Trophoblast cell (in vitro differentiated cells and primary cell): Measurements from ENCODE around the gene LILRB2.
"Not testable (repeated sequence)": the region's sequence is repeated elsewhere in the genome, so short reads cannot be mapped to it uniquely, and the experiment has no call there.

Experiments
- DNase-seq, 2 donors: peaks; one replicate each; pipeline ENCODE4 v3.0.0-alpha.2; 2016
- H2AFZ ChIP-seq: 2 replicates; pipeline ENCODE4 v1.6.1; 2013; ENCODE audit warnings: low read length, moderate library complexity, mild to moderate bottlenecking; ENCODE audit not compliant: insufficient read depth, poor library complexity
- H2AK5ac ChIP-seq: 2 replicates; pipeline ENCODE4 v1.6.1; 2013; ENCODE audit warnings: mild to moderate bottlenecking, low read length
- H2BK120ac ChIP-seq: 2 replicates; pipeline ENCODE4 v1.6.1; 2013; ENCODE audit warnings: low read length, mild to moderate bottlenecking, moderate library complexity; ENCODE audit not compliant: insufficient read depth, poor library complexity
- H2BK12ac ChIP-seq: 2 replicates; pipeline ENCODE4 v1.6.1; 2013; ENCODE audit warnings: mild to moderate bottlenecking, low read length, moderate library complexity
- H2BK5ac ChIP-seq: 2 replicates; pipeline ENCODE4 v1.6.1; 2013; ENCODE audit warnings: low read length, low read depth, moderate library complexity, mild to moderate bottlenecking; ENCODE audit not compliant: poor library complexity
- H3K14ac ChIP-seq: 2 replicates; pipeline ENCODE4 v1.6.1; 2013; ENCODE audit warnings: mild to moderate bottlenecking, low read length
- H3K18ac ChIP-seq: 2 replicates; pipeline ENCODE4 v1.6.1; 2013; ENCODE audit warnings: mild to moderate bottlenecking, low read length
- H3K23ac ChIP-seq: 2 replicates; pipeline ENCODE4 v1.6.1; 2013; ENCODE audit warnings: low read length
- H3K27ac ChIP-seq: 2 replicates; pipeline ENCODE4 v1.5.1; 2013; ENCODE audit warnings: low read depth, mild to moderate bottlenecking, inconsistent platforms, low read length, moderate library complexity
- H3K27me3 ChIP-seq: 2 replicates; pipeline ENCODE4 v1.6.1; 2013; ENCODE audit warnings: inconsistent platforms, mild to moderate bottlenecking, low read length, moderate library complexity; ENCODE audit not compliant: insufficient read depth
- H3K36me3 ChIP-seq, 2 experiments: 1 replicate in 1 of 2; 2 replicates in 1 of 2; pipeline ENCODE4 v1.6.1; 2013; ENCODE audit warnings: low read length in 2 of 2, mild to moderate bottlenecking in 2 of 2, moderate library complexity in 1 of 2; ENCODE audit not compliant: insufficient read depth in 2 of 2, control insufficient read depth in 1 of 2
- H3K4ac ChIP-seq: 2 replicates; pipeline ENCODE4 v1.6.1; 2013; ENCODE audit warnings: low read depth, mild to moderate bottlenecking, low read length, moderate library complexity
- H3K4me1 ChIP-seq, 2 experiments: 1 replicate in 1 of 2; 2 replicates in 1 of 2; pipeline ENCODE4 v1.6.1; 2013; ENCODE audit warnings: low read length in 2 of 2, mild to moderate bottlenecking in 2 of 2, moderate library complexity in 1 of 2; ENCODE audit not compliant: insufficient read depth in 2 of 2, control insufficient read depth in 1 of 2
- H3K4me2 ChIP-seq: 2 replicates; pipeline ENCODE4 v1.6.1; 2013; ENCODE audit warnings: inconsistent platforms, mild to moderate bottlenecking, low read length, moderate library complexity
- H3K4me3 ChIP-seq: 2 replicates; pipeline ENCODE4 v1.5.1; 2013; ENCODE audit warnings: mild to moderate bottlenecking, low read depth, low read length, inconsistent platforms
- H3K79me1 ChIP-seq: one replicate; pipeline ENCODE4 v1.6.1; 2013; ENCODE audit warnings: low read length
- H3K79me2 ChIP-seq: 2 replicates; pipeline ENCODE4 v1.6.1; 2013; ENCODE audit warnings: low read length, mild to moderate bottlenecking; ENCODE audit not compliant: control insufficient read depth, insufficient read depth, poor library complexity
- H3K9ac ChIP-seq: 2 replicates; pipeline ENCODE4 v1.6.1; 2013; ENCODE audit warnings: mild to moderate bottlenecking, low read length
- H3K9me3 ChIP-seq: 2 replicates; pipeline ENCODE4 v1.6.1; 2013; ENCODE audit warnings: low read depth, mild to moderate bottlenecking, control low read depth, inconsistent platforms, low read length; ENCODE audit not compliant: insufficient read depth
- H4K12ac ChIP-seq: 2 replicates; pipeline ENCODE4 v1.6.1; 2013; ENCODE audit warnings: low read depth, mild to moderate bottlenecking, low read length, moderate library complexity
- H4K8ac ChIP-seq: 2 replicates; pipeline ENCODE4 v1.6.1; 2013; ENCODE audit warnings: low read depth, mild to moderate bottlenecking, low read length, moderate library complexity
- H4K91ac ChIP-seq: one replicate; pipeline ENCODE4 v1.6.1; 2013; ENCODE audit warnings: low read depth, mild to moderate bottlenecking, low read length, moderate library complexity
- WGBS: extraction: QIAGEN DNeasy Blood & Tissue Kit; methylation state at CpG from one replicate; pipeline ENCODE4 v1.1.7; 2013; ENCODE audit warnings: missing lambda C conversion rate; ENCODE audit not compliant: insufficient read length, insufficient coverage; ENCODE audit errors: extremely low coverage; 5-methylcytosine and 5-hydroxymethylcytosine counted together

The LILRB2 gene

DNA sequence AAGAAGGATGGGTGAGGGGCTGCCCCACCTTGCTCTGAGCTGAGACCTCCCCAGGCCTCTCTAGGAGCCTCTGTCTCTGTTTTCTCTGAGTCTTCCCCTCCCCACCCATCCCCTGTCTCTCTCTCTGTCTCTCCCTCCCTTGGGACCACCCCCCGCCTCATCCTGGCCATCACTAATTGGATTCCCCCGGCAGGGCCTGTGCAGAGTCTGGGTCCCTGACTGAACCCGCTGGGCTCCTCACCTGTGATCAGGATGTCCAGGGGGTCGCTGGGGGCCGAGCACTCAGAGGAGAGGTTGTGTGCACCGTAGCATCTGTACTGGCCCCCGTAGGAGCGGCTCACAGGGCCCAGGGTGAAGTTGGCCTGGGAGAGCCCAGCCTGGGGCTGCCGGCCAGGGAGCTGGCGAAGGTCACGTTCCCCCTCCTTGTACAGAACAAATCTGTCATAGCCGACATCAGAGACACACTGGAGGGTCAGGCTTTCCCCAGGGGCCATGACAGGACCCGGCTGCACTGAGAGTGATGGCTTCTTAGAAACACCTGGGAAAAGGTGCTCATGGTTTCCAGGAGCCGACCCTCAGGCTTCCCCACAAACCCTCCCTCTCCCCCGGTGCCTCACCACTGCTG lies 2.2 kb downstream of the LILRB2 start:
- not testable (repeated sequence) for H3K9ac ChIP-seq, H3K79me1 ChIP-seq, H2BK120ac ChIP-seq, H3K36me3 ChIP-seq, H3K9me3 ChIP-seq, H2BK5ac ChIP-seq, H3K18ac ChIP-seq, H3K4me3 ChIP-seq, H3K79me2 ChIP-seq, H3K14ac ChIP-seq, H3K4me1 ChIP-seq, DNase-seq, H4K12ac ChIP-seq, H3K4me2 ChIP-seq, H3K27me3 ChIP-seq, H2AK5ac ChIP-seq, H3K4ac ChIP-seq, H4K91ac ChIP-seq, H3K23ac ChIP-seq, H4K8ac ChIP-seq, H3K27ac ChIP-seq, H2BK12ac ChIP-seq, H2AFZ ChIP-seq
- WGBS: no CpG with 5 or more reads among the region's 15 CpGs

- DNase-seq, H2BK120ac ChIP-seq, H2BK5ac ChIP-seq, H3K27ac ChIP-seq, H4K12ac ChIP-seq, H4K91ac ChIP-seq, H3K4me3 ChIP-seq, H4K8ac ChIP-seq, H3K23ac ChIP-seq, H3K9me3 ChIP-seq, H3K9ac ChIP-seq, H2AK5ac ChIP-seq, H3K27me3 ChIP-seq, H2BK12ac ChIP-seq, H2AFZ ChIP-seq, H3K18ac ChIP-seq, H3K79me1 ChIP-seq, H3K4ac ChIP-seq, H3K79me2 ChIP-seq, H3K4me2 ChIP-seq, H3K36me3 ChIP-seq, H3K4me1 ChIP-seq, H3K14ac ChIP-seq: not testable (repeated sequence)
- WGBS: no CpG with 5 or more reads among the region's 13 CpGs
Measured at GRCh38 chr19:54278056-54278455, 2.9 kb downstream of the LILRB2 start.

DNA sequence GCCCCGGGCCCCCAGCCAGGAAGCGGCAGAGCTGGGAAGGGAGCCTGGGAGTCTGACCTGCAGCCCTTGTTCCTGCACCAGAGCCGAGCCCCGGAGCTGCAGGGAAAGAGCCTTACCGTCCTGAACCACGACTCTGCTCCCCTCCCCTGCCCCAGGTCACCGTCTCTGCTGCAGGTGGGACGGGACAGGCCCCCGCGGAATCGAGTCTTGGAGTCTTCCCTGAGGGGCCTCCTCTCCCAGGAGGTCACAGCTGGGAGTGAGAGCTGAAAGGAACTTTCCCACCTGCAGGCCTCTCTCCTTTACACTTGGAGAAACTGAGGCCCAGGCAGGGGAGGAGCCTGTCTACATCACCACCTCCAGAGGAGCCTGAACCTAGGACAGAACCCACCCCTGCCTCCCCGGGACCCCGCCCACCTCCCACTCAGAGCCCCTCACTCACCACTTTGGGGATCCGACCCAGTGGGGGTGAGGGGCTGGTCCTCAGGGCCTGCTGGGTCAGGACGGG lies 3.7 kb downstream of the LILRB2 start:
- not testable (repeated sequence) for H4K91ac ChIP-seq, H3K18ac ChIP-seq, H2BK5ac ChIP-seq

DNA sequence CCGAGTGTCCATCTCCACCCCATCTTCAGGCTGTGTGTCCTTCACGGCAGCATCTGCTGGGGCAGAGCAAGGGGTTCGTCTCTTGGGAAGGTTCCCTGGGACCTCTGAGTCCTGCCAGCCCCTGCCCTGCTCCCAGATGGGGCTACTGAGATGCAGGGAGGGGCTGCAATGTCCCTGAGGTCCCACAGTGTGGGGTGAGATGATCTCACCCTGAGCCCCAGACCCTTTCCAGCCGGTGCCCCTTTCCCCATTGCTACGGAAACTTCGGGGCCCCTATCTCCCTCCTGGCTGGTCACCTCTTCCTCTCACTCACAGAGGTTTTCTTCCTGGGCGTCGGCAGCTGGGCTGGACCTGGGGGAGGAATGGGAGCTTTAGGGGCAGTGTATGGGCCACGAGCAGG lies 5.0 kb downstream of the LILRB2 start:
- Histone ChIP-seq H3K27me3 (no peaks in the 10 kb centered on the region), H3K4ac (no peak overlapping the region), H3K36me3 (no peaks in the 10 kb centered on the region), H4K8ac (no peak overlapping the region), H3K9me3 (no peaks in the 10 kb centered on the region), H3K79me1 (no peaks in the 10 kb centered on the region), H3K4me3 (no peak overlapping the region), H2AFZ (no peak overlapping the region), H2BK5ac (no peak overlapping the region), H3K27ac (no peak overlapping the region), H3K18ac (no peak overlapping the region), H2AK5ac (no peak overlapping the region), H4K91ac (no peak overlapping the region), H4K12ac (no peak overlapping the region), H3K79me2 (no peaks in the 10 kb centered on the region), H3K4me2 (no peak overlapping the region), H3K9ac (no peak overlapping the region), H2BK12ac (no peak overlapping the region), H3K23ac (no peak overlapping the region), H2BK120ac (no peak overlapping the region), H3K14ac (no peak overlapping the region), H3K4me1 (no peaks in the 10 kb centered on the region)
- no peak for DNase-seq
- WGBS: no CpG with 5 or more reads among the region's 9 CpGs

More for the DNA sequence above, 3.7 kb downstream of the LILRB2 start:
- H4K8ac ChIP-seq, H2BK120ac ChIP-seq, H3K14ac ChIP-seq, DNase-seq, H2BK12ac ChIP-seq, H3K4ac ChIP-seq, H3K27ac ChIP-seq, H3K4me1 ChIP-seq, H3K4me2 ChIP-seq, H3K4me3 ChIP-seq, H3K9me3 ChIP-seq, H3K79me2 ChIP-seq, H3K79me1 ChIP-seq, H2AFZ ChIP-seq, H3K27me3 ChIP-seq, H3K23ac ChIP-seq, H3K36me3 ChIP-seq, H2AK5ac ChIP-seq, H3K9ac ChIP-seq, H4K12ac ChIP-seq: not testable (repeated sequence)
- WGBS: no CpG with 5 or more reads among the region's 15 CpGs
